ENCODE data around the gene RBBP8NL.

DNA sequence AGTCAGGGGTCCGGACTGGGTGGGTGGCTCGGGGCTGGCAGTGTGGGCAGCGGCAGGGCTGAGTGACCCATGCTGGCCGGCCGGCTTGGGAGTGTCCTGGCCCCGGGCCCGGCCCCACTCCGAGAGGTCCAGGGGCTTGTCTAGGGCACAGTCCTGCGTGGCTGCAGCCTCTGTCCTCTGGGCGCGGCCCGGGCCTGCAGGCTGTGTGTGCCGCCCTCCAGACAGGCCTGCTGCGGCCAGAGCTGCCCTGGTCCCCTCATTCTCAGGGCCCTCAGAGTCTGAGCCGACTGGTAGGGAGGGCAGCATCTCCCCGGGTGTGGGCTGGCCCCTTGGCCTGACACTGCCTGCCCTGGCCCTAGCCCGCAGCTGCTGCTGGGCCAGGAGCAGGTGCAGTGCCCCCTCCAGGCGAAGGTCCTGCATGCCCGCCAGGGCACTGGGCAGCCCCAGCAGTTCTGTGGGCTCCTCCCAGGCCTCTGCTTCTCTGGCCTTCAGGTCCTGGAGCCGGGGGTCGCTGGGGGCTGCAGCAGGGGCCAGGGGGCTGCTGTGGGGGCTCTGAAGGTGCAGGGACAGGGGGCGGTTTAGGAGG lies 13.3 kb downstream of the RBBP8NL start:
- TF ChIP-seq POLR2A (IDR thresholded peaks at IDR 0.05; ENCODE audit: low read depth, low read length), result no peak
- TF ChIP-seq TAF1 (IDR thresholded peaks at IDR 0.05; ENCODE audit: borderline replicate concordance, low read depth, low read length), result no peak
- TF ChIP-seq POLR2AphosphoS5 (IDR thresholded peaks at IDR 0.05; ENCODE audit: low read depth, low read length), result no peak

Measured in GM12892 (cell line).